HepG2 (cell line): Measurements from ENCODE around the gene FAM114A2. TPM values are rescaled to one million over a fixed set of nuclear protein-coding genes. Genes with fewer than 3 reads are reported as not detected.

Experiments
- BATF2 ChIP-seq: sonication (generic); formaldehyde crosslinking; IDR thresholded peaks from 2 replicates; pipeline ENCODE4 v1.8.0; 2022; ENCODE audit warnings: mild to moderate bottlenecking, missing genetic modification reagents, moderate library complexity
- CTCF ChIP-seq: sonication (generic); formaldehyde crosslinking; IDR thresholded peaks from 2 replicates; pipeline ENCODE4 v1.5.0; 2020; ENCODE audit warnings: mild to moderate bottlenecking, missing genetic modification reagents, moderate library complexity
- MIER2 ChIP-seq: IDR thresholded peaks from 2 replicates; pipeline ENCODE4 v1.6.1; 2016; ENCODE audit warnings: missing biosample characterization, missing genetic modification reagents
- MLX ChIP-seq: IDR thresholded peaks from 2 replicates; pipeline ENCODE4 v1.6.1; 2016
- MLXIP ChIP-seq: sonication (generic); formaldehyde crosslinking; IDR thresholded peaks from 2 replicates; pipeline ENCODE4 v1.9.0; 2021; ENCODE audit warnings: missing genetic modification reagents, borderline replicate concordance
- NBN ChIP-seq: fragments of 450-650 bp; conservative IDR thresholded peaks from 2 replicates; pipeline ENCODE4 v1.6.1; 2017
- NRL ChIP-seq: sonication (generic); formaldehyde crosslinking; IDR thresholded peaks from 2 replicates; pipeline ENCODE4 v1.5.0; 2020; ENCODE audit warnings: missing genetic modification reagents, mild to moderate bottlenecking, moderate library complexity, borderline replicate concordance
- PPARG ChIP-seq: conservative IDR thresholded peaks from 2 replicates; pipeline ENCODE4 v1.6.1; 2016; ENCODE audit warnings: missing biosample characterization, missing genetic modification reagents
- RBFOX2 ChIP-seq: fragments of 200-400 bp; formaldehyde crosslinking; IDR thresholded peaks from 2 replicates; pipeline ENCODE4 v1.6.1; 2017; ENCODE audit warnings: low read depth, mild to moderate bottlenecking, low read length
- SALL2 ChIP-seq: sonication (generic); formaldehyde crosslinking; IDR thresholded peaks from 2 replicates; pipeline ENCODE4 v1.8.1; 2023; ENCODE audit warnings: mild to moderate bottlenecking, missing genetic modification reagents, inconsistent platforms
- TMF1 ChIP-seq: sonication (generic); formaldehyde crosslinking; IDR thresholded peaks from 2 replicates; pipeline ENCODE4 v1.8.1; 2022; ENCODE audit warnings: low read depth, missing genetic modification reagents
- ZNF124 ChIP-seq: sonication (generic); formaldehyde crosslinking; IDR thresholded peaks from 2 replicates; pipeline ENCODE4 v1.4.0; 2020; ENCODE audit warnings: missing genetic modification reagents
- ZNF20 ChIP-seq: sonication (generic); formaldehyde crosslinking; IDR thresholded peaks from 2 replicates; pipeline ENCODE4 v1.4.0; 2020; ENCODE audit warnings: mild to moderate bottlenecking, moderate library complexity, missing genetic modification reagents
- ZNF280D ChIP-seq: sonication (generic); formaldehyde crosslinking; IDR thresholded peaks from 2 replicates; pipeline ENCODE4 v1.5.1; 2020; ENCODE audit warnings: mild to moderate bottlenecking, missing genetic modification reagents
- ZNF431 ChIP-seq: sonication (generic); formaldehyde crosslinking; IDR thresholded peaks from 2 replicates; pipeline ENCODE4 v1.9.0; 2022; ENCODE audit warnings: missing genetic modification reagents, low read depth, mild to moderate bottlenecking, borderline replicate concordance
- ZNF44 ChIP-seq: sonication (generic); formaldehyde crosslinking; IDR thresholded peaks from 2 replicates; pipeline ENCODE4 v1.5.1; 2020; ENCODE audit warnings: mild to moderate bottlenecking, missing genetic modification reagents
- ZNF572 ChIP-seq: sonication (generic); formaldehyde crosslinking; IDR thresholded peaks from 2 replicates; pipeline ENCODE4 v1.5.1; 2020; ENCODE audit warnings: mild to moderate bottlenecking, missing genetic modification reagents
- ZNF800 ChIP-seq: sonication (generic); formaldehyde crosslinking; IDR thresholded peaks from 2 replicates; pipeline ENCODE4 v1.4.0; 2020; ENCODE audit warnings: missing genetic modification reagents
- polyA plus RNA-seq, 8 experiments: library from polyadenylated mRNA; depleted of rRNA in 3 of 8; stranded (reverse) in 7 of 8; unstranded in 1 of 8; fragments of >200 nt; fragmentation: Illumina TruSeq in 4 of 8; extraction: Trizol in 4 of 8; gene quantifications; 2 replicates each; pipeline versions ENCODE4 v1.2.1 to v1.2.3, GENCODE V29; 2011 to 2016; ENCODE audit warnings: low read depth in 4 of 8, missing spikeins in 1 of 8, mixed read lengths in 1 of 8; ENCODE audit not compliant: insufficient read depth in 1 of 8
- total RNA-seq, 5 experiments: library from RNA; depleted of rRNA; stranded (reverse); fragments of >200 nt; fragmentation: Illumina TruSeq; extraction: Trizol; gene quantifications; 2 replicates each; pipeline ENCODE4 v1.2.3, GENCODE V29; 2016; ENCODE audit warnings: low read depth in 1 of 5

FAM114A2 gene
- total and polyA plus RNA-seq, 2 of the 13 experiments (the other 11 are each of a cell fraction or from before 2014, with no cell fraction given), result 6.9 to 11.4 TPM

- TF ChIP-seq ZNF44 (CRISPR knock-in tag), result peak; percentile 86
- TF ChIP-seq MLXIP, result no peak
- peak; percentile 94 for TF ChIP-seq RBFOX2
- peak; percentile 88; the same call in 1 of the 2 replicates for TF ChIP-seq NRL (CRISPR knock-in tag)
- TF ChIP-seq CTCF, result peak; percentile 32; the same call in 1 of the 2 replicates
- TF ChIP-seq MIER2, result peak; percentile 44; the same call in 1 of the 2 replicates
- TF ChIP-seq PPARG (CRISPR knock-in tag), result peak; percentile 50
- no peak for TF ChIP-seq MLX
- no peak for TF ChIP-seq NBN
- peak; percentile 78; the same call in 1 of the 2 replicates for TF ChIP-seq TMF1 (CRISPR knock-in tag)
- TF ChIP-seq ZNF20 (CRISPR knock-in tag), result no peak
- TF ChIP-seq BATF2 (CRISPR knock-in tag), result no peak; the same call in 1 of the 2 replicates
- no peak for TF ChIP-seq ZNF431 (CRISPR knock-in tag)
- peak; percentile 86 for TF ChIP-seq ZNF280D (CRISPR knock-in tag)
- TF ChIP-seq ZNF124, result no peak
- no peak for TF ChIP-seq ZNF572
- no peak for TF ChIP-seq SALL2 (CRISPR knock-in tag)
- TF ChIP-seq ZNF800, result no peak
Measured at GRCh38 chr5:154038707-154039457, at the start of gene FAM114A2, which contains the start of gene MFAP3 (continued).
